WTC11 (cell line): ENCODE data around the gene GPC5.

Experiments used
- ETV6 ChIP-seq: sonication (generic); formaldehyde crosslinking; IDR thresholded peaks from 2 replicates; pipeline ENCODE4 v1.8.1; 2022; ENCODE audit warnings: mild to moderate bottlenecking, missing genetic modification reagents
- TF ChIP-seq, protein P1 (sequence below): fragments of 200-600 bp; IDR thresholded peaks from 2 replicates; pipeline ENCODE4 v1.8.0; 2022; ENCODE audit warnings: antibody characterized with exemption
- TF ChIP-seq, protein P2 (sequence below): sonication (generic); formaldehyde crosslinking; IDR thresholded peaks from 2 replicates; pipeline ENCODE4 v1.8.0; 2022; ENCODE audit warnings: mild to moderate bottlenecking, missing genetic modification reagents
- TF ChIP-seq, protein P3 (sequence below): sonication (generic); formaldehyde crosslinking; IDR thresholded peaks from 2 replicates; pipeline ENCODE4 v1.8.1; 2023; ENCODE audit warnings: mild to moderate bottlenecking, moderate library complexity, missing genetic modification reagents

DNA sequence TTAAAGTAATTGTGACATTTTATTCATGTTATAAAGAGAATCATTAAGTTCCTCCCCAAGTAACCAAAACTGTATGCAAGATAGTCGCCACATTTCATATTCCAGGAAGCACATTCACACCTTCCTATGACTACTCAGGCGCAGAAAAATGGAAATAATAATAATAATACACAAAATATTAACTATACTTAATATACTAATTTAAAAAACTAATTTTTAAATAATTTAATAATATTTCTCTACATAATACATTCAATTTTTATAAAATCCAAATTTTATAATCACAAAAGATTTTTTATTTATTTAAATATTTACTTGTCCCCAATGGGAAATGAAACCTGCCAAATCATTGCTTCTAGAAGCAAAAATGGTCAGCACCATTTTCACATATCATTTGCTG lies 1030.8 kb downstream of the GPC5 start:
- TF ChIP-seq, protein P1, sequence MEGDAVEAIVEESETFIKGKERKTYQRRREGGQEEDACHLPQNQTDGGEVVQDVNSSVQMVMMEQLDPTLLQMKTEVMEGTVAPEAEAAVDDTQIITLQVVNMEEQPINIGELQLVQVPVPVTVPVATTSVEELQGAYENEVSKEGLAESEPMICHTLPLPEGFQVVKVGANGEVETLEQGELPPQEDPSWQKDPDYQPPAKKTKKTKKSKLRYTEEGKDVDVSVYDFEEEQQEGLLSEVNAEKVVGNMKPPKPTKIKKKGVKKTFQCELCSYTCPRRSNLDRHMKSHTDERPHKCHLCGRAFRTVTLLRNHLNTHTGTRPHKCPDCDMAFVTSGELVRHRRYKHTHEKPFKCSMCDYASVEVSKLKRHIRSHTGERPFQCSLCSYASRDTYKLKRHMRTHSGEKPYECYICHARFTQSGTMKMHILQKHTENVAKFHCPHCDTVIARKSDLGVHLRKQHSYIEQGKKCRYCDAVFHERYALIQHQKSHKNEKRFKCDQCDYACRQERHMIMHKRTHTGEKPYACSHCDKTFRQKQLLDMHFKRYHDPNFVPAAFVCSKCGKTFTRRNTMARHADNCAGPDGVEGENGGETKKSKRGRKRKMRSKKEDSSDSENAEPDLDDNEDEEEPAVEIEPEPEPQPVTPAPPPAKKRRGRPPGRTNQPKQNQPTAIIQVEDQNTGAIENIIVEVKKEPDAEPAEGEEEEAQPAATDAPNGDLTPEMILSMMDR: no peak
- TF ChIP-seq ETV6 (CRISPR knock-in tag): no peak
- TF ChIP-seq, protein P2, sequence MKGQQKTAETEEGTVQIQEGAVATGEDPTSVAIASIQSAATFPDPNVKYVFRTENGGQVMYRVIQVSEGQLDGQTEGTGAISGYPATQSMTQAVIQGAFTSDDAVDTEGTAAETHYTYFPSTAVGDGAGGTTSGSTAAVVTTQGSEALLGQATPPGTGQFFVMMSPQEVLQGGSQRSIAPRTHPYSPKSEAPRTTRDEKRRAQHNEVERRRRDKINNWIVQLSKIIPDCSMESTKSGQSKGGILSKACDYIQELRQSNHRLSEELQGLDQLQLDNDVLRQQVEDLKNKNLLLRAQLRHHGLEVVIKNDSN (CRISPR knock-in tag): no peak
- TF ChIP-seq, protein P3, sequence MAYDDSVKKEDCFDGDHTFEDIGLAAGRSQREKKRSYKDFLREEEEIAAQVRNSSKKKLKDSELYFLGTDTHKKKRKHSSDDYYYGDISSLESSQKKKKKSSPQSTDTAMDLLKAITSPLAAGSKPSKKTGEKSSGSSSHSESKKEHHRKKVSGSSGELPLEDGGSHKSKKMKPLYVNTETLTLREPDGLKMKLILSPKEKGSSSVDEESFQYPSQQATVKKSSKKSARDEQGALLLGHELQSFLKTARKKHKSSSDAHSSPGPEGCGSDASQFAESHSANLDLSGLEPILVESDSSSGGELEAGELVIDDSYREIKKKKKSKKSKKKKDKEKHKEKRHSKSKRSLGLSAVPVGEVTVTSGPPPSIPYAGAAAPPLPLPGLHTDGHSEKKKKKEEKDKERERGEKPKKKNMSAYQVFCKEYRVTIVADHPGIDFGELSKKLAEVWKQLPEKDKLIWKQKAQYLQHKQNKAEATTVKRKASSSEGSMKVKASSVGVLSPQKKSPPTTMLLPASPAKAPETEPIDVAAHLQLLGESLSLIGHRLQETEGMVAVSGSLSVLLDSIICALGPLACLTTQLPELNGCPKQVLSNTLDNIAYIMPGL (CRISPR knock-in tag): no peak
